Right lobe of liver (tissue), 6 donors: ENCODE data around the gene APBB2. TPM values are rescaled to one million over a fixed set of nuclear protein-coding genes. Genes with fewer than 3 reads are reported as not detected.

Experiments used
- ATAC-seq, 4 donors: fragments of 200-7000 bp; cut with Tn5 transposase; one replicate each; pipeline ENCODE4 v1.9.1; 2020; ENCODE audit warnings: mild to moderate bottlenecking in 4 of 4, moderate library complexity in 4 of 4
- DNase-seq, 3 donors: peaks; one replicate each; pipeline ENCODE4 v3.0.0-alpha.2; 2020
- H3K27ac ChIP-seq, 3 donors: fragments of 200-600 bp; one replicate each; pipeline ENCODE4 v1.8.0; 2022
- H3K27me3 ChIP-seq, 2 donors: fragments of 200-600 bp; one replicate each; pipeline ENCODE4 v1.8.0; 2022
- H3K36me3 ChIP-seq, 4 donors: fragments of 200-600 bp; sonication (generic) in 1 of 4; one replicate each; pipeline versions ENCODE4 v1.5.1 to v1.8.0; 2017 to 2022; ENCODE audit warnings: control low read depth in 1 of 4
- H3K4me1 ChIP-seq, 4 donors: fragments of 200-600 bp; sonication (generic) in 1 of 4; one replicate each; pipeline versions ENCODE4 v1.5.1 to v1.8.0; 2017 to 2022; ENCODE audit warnings: control low read depth in 1 of 4
- H3K4me3 ChIP-seq, 3 donors: fragments of 200-600 bp; one replicate each; pipeline ENCODE4 v1.8.0; 2022
- H3K9me3 ChIP-seq, 4 donors: fragments of 200-600 bp; sonication (generic) in 1 of 4; one replicate each; pipeline versions ENCODE4 v1.5.1 to v1.8.0; 2017 to 2022; ENCODE audit warnings: control low read depth in 1 of 4
- POLR2A ChIP-seq: fragments of 450-650 bp; IDR thresholded peaks from one replicate; pipeline ENCODE4 v1.6.1; 2017; ENCODE audit warnings: antibody characterized with exemption, mild to moderate bottlenecking
- WGBS: methylation state at CpG from one replicate; pipeline ENCODE4 v1.1.6; 2018; ENCODE audit warnings: low coverage, low lambda C conversion rate; ENCODE audit not compliant: insufficient coverage; ENCODE audit errors: missing lambda C conversion rate; 5-methylcytosine and 5-hydroxymethylcytosine counted together
- intact Hi-C, 2 donors: fragments of 100-400 bp; cut with DNase I; formaldehyde crosslinking; loops; one replicate each; pipeline versions ENCODE4 v1.11.2 to v1.14.1; 2022
- total RNA-seq, 6 experiments: library from RNA; depleted of rRNA in 2 of 6; stranded (reverse); fragments of >200 nt in 2 of 6; fragmentation: NEBNext Ultra II Directional in 3 of 6; extraction: Animal tissue kit (Norgen Biotek cat#: 25700) in 3 of 6; gene quantifications; one replicate each; pipeline versions ENCODE4 v1.1.0 to v1.2.4, GENCODE V29; 2016 to 2023
- TF ChIP-seq, protein P1 (sequence below), 4 donors: fragments of 200-600 bp in 3 of 4; fragments of 450-650 bp in 1 of 4; IDR thresholded peaks; one replicate each; pipeline versions ENCODE4 v1.5.1 to v1.8.0; 2016 to 2022; ENCODE audit warnings: antibody characterized with exemption in 4 of 4, mild to moderate bottlenecking in 2 of 4
- donor health status: DM: no; HTN: yes; CAD: no.
- donor health status: DM: no; HTN: no; CAD: no.
- donor health status: DM: no; HTN: no; CAD: no.
- donor health status: DM: no; HTN: yes; CAD: no.
- donor health status: DM: no; HTN: yes; CAD: no.

APBB2 gene
- total RNA-seq, 6 experiments from 2014 or later: 14.1 to 27.9 (median 25.1) TPM

GRCh38 chr4:41067369-41067768 is 147.0 kb downstream of the APBB2 start:
- intact Hi-C loops: no loop called here
- no peaks in the 10 kb centered on the region for H3K9me3 ChIP-seq
- H3K36me3 ChIP-seq: peaks cover 0 to 5% (median 0%) of the 10 kb centered on the region in 4 donors
- no peaks in the 10 kb centered on the region for H3K27me3 ChIP-seq
- H3K27ac ChIP-seq: no peak overlapping the region
- no peak overlapping the region for H3K4me3 ChIP-seq
- no peak for DNase-seq
- WGBS: 88% methylated on average over 5 of the region's 5 CpGs
- TF ChIP-seq, protein P1, sequence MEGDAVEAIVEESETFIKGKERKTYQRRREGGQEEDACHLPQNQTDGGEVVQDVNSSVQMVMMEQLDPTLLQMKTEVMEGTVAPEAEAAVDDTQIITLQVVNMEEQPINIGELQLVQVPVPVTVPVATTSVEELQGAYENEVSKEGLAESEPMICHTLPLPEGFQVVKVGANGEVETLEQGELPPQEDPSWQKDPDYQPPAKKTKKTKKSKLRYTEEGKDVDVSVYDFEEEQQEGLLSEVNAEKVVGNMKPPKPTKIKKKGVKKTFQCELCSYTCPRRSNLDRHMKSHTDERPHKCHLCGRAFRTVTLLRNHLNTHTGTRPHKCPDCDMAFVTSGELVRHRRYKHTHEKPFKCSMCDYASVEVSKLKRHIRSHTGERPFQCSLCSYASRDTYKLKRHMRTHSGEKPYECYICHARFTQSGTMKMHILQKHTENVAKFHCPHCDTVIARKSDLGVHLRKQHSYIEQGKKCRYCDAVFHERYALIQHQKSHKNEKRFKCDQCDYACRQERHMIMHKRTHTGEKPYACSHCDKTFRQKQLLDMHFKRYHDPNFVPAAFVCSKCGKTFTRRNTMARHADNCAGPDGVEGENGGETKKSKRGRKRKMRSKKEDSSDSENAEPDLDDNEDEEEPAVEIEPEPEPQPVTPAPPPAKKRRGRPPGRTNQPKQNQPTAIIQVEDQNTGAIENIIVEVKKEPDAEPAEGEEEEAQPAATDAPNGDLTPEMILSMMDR (IDR thresholded peaks at IDR 0.05): no peak
- TF ChIP-seq POLR2A: no peak
- no peak for ATAC-seq
- H3K4me1 ChIP-seq: no peaks in the 10 kb centered on the region

GRCh38 chr4:41066049-41066448 is 148.3 kb downstream of the APBB2 start:
- WGBS: 85% methylated on average over 4 of the region's 4 CpGs

DNA sequence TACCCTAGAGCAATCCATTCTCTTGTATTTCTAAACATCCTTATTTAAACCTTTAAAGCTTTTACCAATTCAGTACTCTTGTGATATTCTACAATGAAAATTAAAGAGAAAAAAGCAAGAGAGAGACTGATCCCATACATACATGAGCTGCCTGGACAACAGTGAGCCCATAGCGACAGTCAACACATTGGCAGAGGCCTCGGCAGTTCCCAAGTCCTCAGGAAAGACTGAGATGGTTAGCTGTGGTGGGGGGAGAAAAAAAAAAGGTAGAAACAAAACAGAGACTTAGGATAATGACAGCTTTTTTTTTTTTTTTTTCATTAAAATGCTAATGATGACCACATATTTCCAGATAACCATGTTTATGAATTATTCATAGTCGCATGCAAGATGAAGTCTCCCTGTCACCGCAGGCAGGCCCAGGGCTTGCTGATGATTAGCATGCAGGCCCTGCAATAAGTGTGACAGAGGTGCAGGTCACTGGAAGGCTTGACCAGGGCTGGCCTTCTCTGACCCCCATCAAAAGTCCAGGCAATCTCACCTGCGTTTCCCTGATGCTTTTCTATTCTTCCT is 148.8 kb downstream of the APBB2 start:
- Histone ChIP-seq H3K36me3 (peaks cover 0 to 5% (median 0%) of the 10 kb centered on the region in 4 donors), H3K4me1 (no peaks in the 10 kb centered on the region), H3K27ac (no peak overlapping the region), H3K27me3 (no peaks in the 10 kb centered on the region), H3K4me3 (no peak overlapping the region), H3K9me3 (no peaks in the 10 kb centered on the region)
- intact Hi-C loops: no loop called here
- DNase-seq: no peak
- WGBS: 88% methylated on average over 4 of the region's 5 CpGs
- TF ChIP-seq POLR2A: no peak
- TF ChIP-seq, protein P1 (IDR thresholded peaks at IDR 0.05): no peak
- ATAC-seq: no peak

More at GRCh38 chr4:41066049-41066448, 148.3 kb downstream of the APBB2 start:
- ATAC-seq (no peak), DNase-seq (no peak)
- no peak for TF ChIP-seq POLR2A
- TF ChIP-seq, protein P1 (IDR thresholded peaks at IDR 0.05): no peak
- Histone ChIP-seq H3K27me3 (no peaks in the 10 kb centered on the region), H3K27ac (no peak overlapping the region), H3K36me3 (peaks cover 0 to 5% (median 0%) of the 10 kb centered on the region in 4 donors), H3K4me3 (no peak overlapping the region), H3K9me3 (no peaks in the 10 kb centered on the region), H3K4me1 (no peaks in the 10 kb centered on the region)
- intact Hi-C loops: no loop called here

DNA sequence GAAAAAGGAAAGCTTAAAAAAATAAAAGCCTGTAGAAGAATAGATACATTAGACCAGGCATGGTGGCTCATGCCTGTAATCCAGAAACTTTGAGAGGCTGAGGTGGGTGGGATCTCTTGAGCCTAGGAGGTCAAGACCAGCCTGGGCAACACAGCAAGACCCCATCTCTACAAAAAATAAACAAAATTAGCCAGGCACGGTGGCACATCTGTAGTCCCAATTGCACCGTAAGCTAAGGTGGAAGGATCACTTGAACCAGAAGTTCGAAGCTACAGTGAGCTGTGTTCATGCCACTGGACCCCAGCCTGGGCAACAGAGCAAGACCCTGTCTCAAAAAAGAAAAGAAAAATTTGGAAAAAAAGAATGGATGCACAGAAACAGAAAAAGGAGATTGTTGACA is 149.4 kb downstream of the APBB2 start:
- no peak for TF ChIP-seq POLR2A
- TF ChIP-seq, protein P1 (IDR thresholded peaks at IDR 0.05): no peak
- ATAC-seq (no peak), DNase-seq (no peak)
- Histone ChIP-seq H3K27ac (no peak overlapping the region), H3K27me3 (no peaks in the 10 kb centered on the region), H3K36me3 (peaks cover 0 to 5% (median 0%) of the 10 kb centered on the region in 4 donors), H3K9me3 (no peaks in the 10 kb centered on the region), H3K4me1 (no peaks in the 10 kb centered on the region), H3K4me3 (no peak overlapping the region)
- 97% methylated on average over 3 of the region's 3 CpGs for whole genome bisulfite sequencing
- intact Hi-C loops: no loop called here
